GM19023 (cell line): ENCODE results near the gene ARL6IP1.
"Not testable (repeated sequence)": the region's sequence is repeated elsewhere in the genome, so short reads cannot be mapped to it uniquely, and the experiment has no call there.

ENCODE experiments used
- ATAC-seq: cut with Tn5 transposase; IDR thresholded peaks from one replicate; pipeline ENCODE4 v1.9.1; 2021; ENCODE audit warnings: mild to moderate bottlenecking, moderate library complexity; ENCODE audit not compliant: unreplicated experiment

The ARL6IP1 gene

GRCh38 chr16:18762713-18763112 is 38.6 kb downstream of the ARL6IP1 start:
- ATAC-seq, result not testable (repeated sequence)

DNA sequence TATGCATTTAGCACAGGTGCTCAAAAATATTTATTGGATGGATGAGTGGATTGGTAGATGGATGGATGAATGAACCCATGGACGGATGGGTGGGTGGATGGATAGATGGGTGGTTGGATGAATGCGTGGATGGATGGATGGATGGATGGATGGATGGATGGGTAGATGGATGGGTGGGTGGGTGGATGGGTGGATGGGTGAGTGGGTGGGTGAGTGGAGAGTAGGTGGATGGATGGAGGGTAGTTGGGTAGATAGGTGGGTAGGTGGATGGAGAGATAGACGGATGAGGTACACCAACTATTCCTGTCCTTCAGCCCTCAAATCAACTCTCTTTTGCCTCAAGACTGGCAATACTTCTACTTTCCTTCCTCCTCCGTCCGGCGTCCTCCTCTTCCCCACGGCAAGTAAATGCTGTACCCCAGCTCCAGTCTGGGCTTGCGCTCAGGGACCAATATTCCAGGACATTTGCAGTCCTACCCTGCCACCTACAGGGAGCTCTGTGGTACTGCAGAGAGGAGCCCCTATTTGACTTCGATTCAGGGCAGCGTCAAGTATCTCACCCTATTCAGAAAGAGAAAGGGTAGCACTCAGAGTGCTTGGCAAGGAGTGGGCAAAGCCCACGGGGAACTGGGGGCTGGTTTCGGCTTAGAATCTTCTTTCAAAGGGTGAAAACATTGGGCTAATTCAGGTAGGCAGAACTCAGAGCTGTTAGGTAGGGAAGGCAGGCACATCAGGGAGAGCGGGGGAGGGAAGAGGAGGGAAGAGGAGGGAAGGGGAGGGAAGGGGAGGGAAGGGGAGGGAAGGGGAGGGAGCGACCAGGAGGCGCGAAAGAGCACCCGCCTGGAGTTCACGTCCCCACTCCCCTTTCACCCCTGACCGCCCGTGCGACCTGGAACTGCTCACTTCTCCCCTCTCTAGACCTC is 41.5 kb downstream of the ARL6IP1 start:
- not testable (repeated sequence) for ATAC-seq

GRCh38 chr16:18757960-18758660 is 43.2 kb downstream of the ARL6IP1 start:
- not testable (repeated sequence) for ATAC-seq

DNA sequence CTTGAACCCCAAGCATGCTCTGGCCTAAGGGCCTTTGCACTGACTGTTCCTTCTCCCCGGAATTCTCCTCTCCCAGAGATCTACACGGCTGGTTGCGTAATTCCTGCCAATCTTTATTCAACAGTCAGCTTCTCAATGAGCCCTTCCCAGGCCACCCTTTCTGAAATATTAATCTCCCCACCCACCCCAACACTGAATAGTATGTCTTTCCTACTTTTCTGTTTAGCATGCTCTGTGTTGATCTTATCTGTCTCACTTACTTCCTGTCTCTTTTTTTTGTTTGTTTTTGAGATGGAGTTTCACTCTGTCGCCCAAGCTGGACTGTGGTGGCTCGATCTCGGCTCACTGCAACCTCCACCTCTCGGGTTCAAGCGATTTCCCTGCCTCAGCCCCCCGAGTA is 44.7 kb downstream of the ARL6IP1 start:
- not testable (repeated sequence) for ATAC-seq

GRCh38 chr16:18742870-18743269 is 58.5 kb downstream of the ARL6IP1 start:
- not testable (repeated sequence) for ATAC-seq
